ENCODE measurements around the gene PEA15. TPM values are rescaled to one million over a fixed set of nuclear protein-coding genes. Genes with fewer than 3 reads are reported as not detected.

The PEA15 gene
- total RNA-seq, 1 experiment from 2014 or later: 94.3 TPM

GRCh38 chr1:160194737-160195059 lies 10.5 kb upstream of the PEA15 start:
- no peaks in the 10 kb centered on the region for H3K36me3 ChIP-seq (ENCODE audit: control insufficient read depth, insufficient read depth, low read length)
- CTCF ChIA-PET: interaction anchor here (0.7 kb wide), 1 partner anchor 36 kb away, joined by 4 read pairs; no protein-coding TSS in a partner anchor
- no peak overlapping the region for H3K27ac ChIP-seq (ENCODE audit: low read length)
- H3K9me3 ChIP-seq (ENCODE audit: control insufficient read depth, insufficient read depth, low read depth, low read length): no peaks in the 10 kb centered on the region
- TF ChIP-seq TCF7L2 (IDR thresholded peaks at IDR 0.05; ENCODE audit: low read depth, low read length): no peak
- no peak for TF ChIP-seq CTCF (IDR thresholded peaks at IDR 0.05)
- no peak for TF ChIP-seq REST (IDR thresholded peaks at IDR 0.05; ENCODE audit: insufficient read depth in 1 of 2, low read depth in 2 of 2, low read length in 1 of 2)
- no peak for TF ChIP-seq POLR2AphosphoS5 (IDR thresholded peaks at IDR 0.05; ENCODE audit: low read depth, low read length)
- no peak for TF ChIP-seq SIN3A (IDR thresholded peaks at IDR 0.05; ENCODE audit: borderline replicate concordance, insufficient read depth, low read depth, low read length)
- intact Hi-C loops (cut with micrococcal nuclease; ENCODE audit: unreplicated experiment): loop anchor here (10.0 kb wide), 1 partner anchor 90 kb away; no protein-coding TSS in a partner anchor
- no peak for ATAC-seq
- no TSS peak for BruUV-seq (replicated peaks)
- H3K4me3 ChIP-seq (ENCODE audit: low read depth in 2 of 2, low read length in 2 of 2): no peak overlapping the region
- no peak for DNase-seq (ENCODE audit: low read depth, low spot score)
- POLR2A ChIA-PET: no interaction called here
- no peaks in the 10 kb centered on the region for H3K27me3 ChIP-seq (ENCODE audit: control insufficient read depth, insufficient read depth, low read length)
- H3K4me1 ChIP-seq (ENCODE audit: control insufficient read depth, insufficient read depth, low read length): peaks cover 7% of the 10 kb centered on the region; the same call in 1 of the 2 replicates
- in situ Hi-C loops (cut with HindIII; ENCODE audit: low pct_unique_long_range_greater_than_20kb, low sequenced_read_pairs): no loop called here

- H3K36me3 ChIP-seq (ENCODE audit: control insufficient read depth, insufficient read depth, low read length): no peaks in the 10 kb centered on the region
- no peak overlapping the region for H3K4me3 ChIP-seq (ENCODE audit: low read depth in 2 of 2, low read length in 2 of 2)
- ChIA-PET CTCF (interaction anchor here (0.6 to 0.7 kb wide), 2 partner anchors 25 to 467 kb away, joined by 5 to 6 read pairs; no protein-coding TSS in a partner anchor), POLR2A (interaction anchor here (1.0 kb wide), 1 partner anchor 48 kb away, joined by 3 read pairs; no protein-coding TSS in a partner anchor)
- H3K4me1 ChIP-seq (ENCODE audit: control insufficient read depth, insufficient read depth, low read length): peaks cover 7% of the 10 kb centered on the region; the same call in 1 of the 2 replicates
- BruUV-seq (replicated peaks): no TSS peak
- TF ChIP-seq REST (IDR thresholded peaks at IDR 0.05; ENCODE audit: insufficient read depth in 1 of 2, low read depth in 2 of 2, low read length in 1 of 2) (no peak), POLR2AphosphoS5 (IDR thresholded peaks at IDR 0.05; ENCODE audit: low read depth, low read length) (no peak), SIN3A (IDR thresholded peaks at IDR 0.05; ENCODE audit: borderline replicate concordance, insufficient read depth, low read depth, low read length) (no peak), CTCF (IDR thresholded peaks at IDR 0.05) (no peak), TCF7L2 (IDR thresholded peaks at IDR 0.05; ENCODE audit: low read depth, low read length) (no peak)
- intact Hi-C loops (cut with micrococcal nuclease; ENCODE audit: unreplicated experiment) (loop anchor here (10.0 kb wide), 1 partner anchor 91 kb away; no protein-coding TSS in a partner anchor), in situ Hi-C loops (cut with HindIII; ENCODE audit: low pct_unique_long_range_greater_than_20kb, low sequenced_read_pairs) (no loop called here)
- no peaks in the 10 kb centered on the region for H3K27me3 ChIP-seq (ENCODE audit: control insufficient read depth, insufficient read depth, low read length)
- no peak overlapping the region for H3K27ac ChIP-seq (ENCODE audit: low read length)
- H3K9me3 ChIP-seq (ENCODE audit: control insufficient read depth, insufficient read depth, low read depth, low read length): no peaks in the 10 kb centered on the region
- no peak for ATAC-seq
- DNase-seq (ENCODE audit: low read depth, low spot score): no peak
Observed at GRCh38 chr1:160196143-160196542, 9.0 kb upstream of the PEA15 start.
